ENCODE data around the gene RGS8. TPM values are rescaled to one million over a fixed set of nuclear protein-coding genes. Genes with fewer than 3 reads are reported as not detected.

RGS8 gene
- total RNA-seq, 4 donors from 2014 or later: not detected

DNA sequence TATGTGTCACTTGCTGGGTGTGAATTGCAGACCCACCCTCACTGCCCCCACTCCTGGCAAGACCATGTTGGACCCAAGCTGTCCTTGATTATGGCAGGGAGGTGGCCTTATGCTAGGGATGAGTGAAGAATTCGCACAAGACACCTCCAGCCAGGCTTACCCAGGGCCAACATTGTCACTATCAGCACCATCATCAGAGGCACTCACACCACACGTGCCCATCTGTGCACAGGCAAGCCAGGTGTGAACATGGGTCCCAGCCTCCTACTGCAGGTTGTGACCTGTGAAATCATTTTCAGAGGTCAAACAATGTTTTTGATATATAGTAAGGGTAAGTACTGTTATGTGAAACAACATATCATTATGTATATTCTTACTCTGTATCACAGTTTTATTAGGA lies 20.3 kb upstream of the RGS8 start:
- peaks cover 0 to 10% (median 0%) of the 10 kb centered on the region in 3 donors for H3K4me1 ChIP-seq
- no peak overlapping the region for H3K27ac ChIP-seq
- ATAC-seq: no peak
- TF ChIP-seq, protein P1, sequence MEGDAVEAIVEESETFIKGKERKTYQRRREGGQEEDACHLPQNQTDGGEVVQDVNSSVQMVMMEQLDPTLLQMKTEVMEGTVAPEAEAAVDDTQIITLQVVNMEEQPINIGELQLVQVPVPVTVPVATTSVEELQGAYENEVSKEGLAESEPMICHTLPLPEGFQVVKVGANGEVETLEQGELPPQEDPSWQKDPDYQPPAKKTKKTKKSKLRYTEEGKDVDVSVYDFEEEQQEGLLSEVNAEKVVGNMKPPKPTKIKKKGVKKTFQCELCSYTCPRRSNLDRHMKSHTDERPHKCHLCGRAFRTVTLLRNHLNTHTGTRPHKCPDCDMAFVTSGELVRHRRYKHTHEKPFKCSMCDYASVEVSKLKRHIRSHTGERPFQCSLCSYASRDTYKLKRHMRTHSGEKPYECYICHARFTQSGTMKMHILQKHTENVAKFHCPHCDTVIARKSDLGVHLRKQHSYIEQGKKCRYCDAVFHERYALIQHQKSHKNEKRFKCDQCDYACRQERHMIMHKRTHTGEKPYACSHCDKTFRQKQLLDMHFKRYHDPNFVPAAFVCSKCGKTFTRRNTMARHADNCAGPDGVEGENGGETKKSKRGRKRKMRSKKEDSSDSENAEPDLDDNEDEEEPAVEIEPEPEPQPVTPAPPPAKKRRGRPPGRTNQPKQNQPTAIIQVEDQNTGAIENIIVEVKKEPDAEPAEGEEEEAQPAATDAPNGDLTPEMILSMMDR (IDR thresholded peaks at IDR 0.05): no peak
- TF ChIP-seq EP300 (IDR thresholded peaks at IDR 0.05) (no peak), POLR2AphosphoS5 (IDR thresholded peaks at IDR 0.05) (no peak), POLR2A (IDR thresholded peaks at IDR 0.05) (no peak)
- no peaks in the 10 kb centered on the region for H3K9me3 ChIP-seq
- H3K4me3 ChIP-seq: no peak overlapping the region
- WGBS, 2 donors (ENCODE audit: low coverage in 1 of 2): 100% methylated on average over 1 to 2 of the region's 2 CpGs
- H3K27me3 ChIP-seq: no peaks in the 10 kb centered on the region
- H3K36me3 ChIP-seq: no peaks in the 10 kb centered on the region

DNA sequence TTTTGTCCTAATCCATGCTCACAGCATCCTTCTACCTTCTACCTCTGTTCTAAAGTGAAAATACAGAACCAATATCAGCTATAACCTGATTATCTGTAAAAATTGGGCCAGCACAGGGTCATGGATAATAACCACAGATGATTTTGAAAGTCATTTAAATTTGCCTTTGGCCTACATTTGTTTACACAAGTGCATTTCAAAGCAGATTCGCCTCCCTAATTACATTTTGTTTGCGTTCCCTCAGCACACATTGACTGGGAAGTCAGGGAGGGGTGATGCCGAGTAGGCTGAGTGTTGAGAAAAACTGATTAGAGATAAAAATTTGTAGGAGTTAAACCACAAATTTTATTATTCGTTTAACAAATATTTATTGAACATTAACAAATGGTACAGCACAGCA lies 19.2 kb upstream of the RGS8 start:
- ATAC-seq: no peak
- WGBS, 2 donors (ENCODE audit: low coverage in 1 of 2): 67 to 81% methylated on average over 4 of the region's 4 CpGs
- TF ChIP-seq POLR2A (IDR thresholded peaks at IDR 0.05) (no peak), EP300 (IDR thresholded peaks at IDR 0.05) (no peak), POLR2AphosphoS5 (IDR thresholded peaks at IDR 0.05) (no peak)
- TF ChIP-seq, protein P1 (IDR thresholded peaks at IDR 0.05): no peak

DNA sequence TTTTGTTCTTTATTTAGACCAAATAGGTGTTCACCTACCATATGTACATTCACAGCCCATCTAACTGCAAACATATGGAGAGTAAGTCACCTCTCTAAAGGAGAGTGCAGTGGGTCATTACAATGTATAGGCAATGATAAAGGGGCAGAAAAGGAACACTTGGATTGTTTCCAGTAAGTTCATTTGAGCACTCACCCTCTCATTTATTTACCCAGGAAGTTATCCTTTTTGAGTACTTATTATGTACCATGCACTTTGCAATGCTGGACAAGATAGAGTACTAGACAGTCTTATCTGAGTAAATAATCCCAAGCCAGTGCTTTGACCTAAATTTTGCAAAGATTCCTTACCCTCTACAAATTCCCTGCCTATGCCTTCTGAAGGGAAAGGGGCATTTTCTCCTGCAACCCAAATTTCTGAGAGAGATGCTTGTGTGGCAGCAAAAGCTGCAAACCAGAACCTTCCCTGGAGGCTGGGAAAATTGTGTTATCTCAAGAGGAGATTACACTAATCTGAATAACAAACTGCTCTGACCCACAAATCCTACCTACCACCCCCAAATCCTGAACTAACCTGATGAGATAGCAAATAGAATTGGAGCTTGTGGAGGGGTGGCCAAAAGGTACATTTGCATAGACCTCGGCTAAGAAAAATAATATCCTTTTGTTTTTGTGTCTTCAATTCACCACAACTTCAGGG lies 18.6 kb upstream of the RGS8 start:
- 50 to 60% methylated on average over 1 of the region's 1 CpG for WGBS, 2 donors (ENCODE audit: low coverage in 1 of 2)
- no peak overlapping the region for H3K4me3 ChIP-seq
- no peaks in the 10 kb centered on the region for H3K9me3 ChIP-seq
- H3K4me1 ChIP-seq: peaks cover 0 to 23% (median 0%) of the 10 kb centered on the region in 3 donors
- H3K27ac ChIP-seq: no peak overlapping the region
- H3K36me3 ChIP-seq: no peaks in the 10 kb centered on the region
- no peaks in the 10 kb centered on the region for H3K27me3 ChIP-seq
- no peak for ATAC-seq
- TF ChIP-seq EP300 (IDR thresholded peaks at IDR 0.05) (no peak), POLR2AphosphoS5 (IDR thresholded peaks at IDR 0.05) (no peak), POLR2A (IDR thresholded peaks at IDR 0.05) (no peak)
- TF ChIP-seq, protein P1 (IDR thresholded peaks at IDR 0.05): no peak

More for the DNA sequence above, 19.2 kb upstream of the RGS8 start:
- Histone ChIP-seq H3K27me3 (no peaks in the 10 kb centered on the region), H3K4me3 (no peak overlapping the region), H3K27ac (no peak overlapping the region), H3K4me1 (peaks cover 0 to 20% (median 0%) of the 10 kb centered on the region in 3 donors), H3K9me3 (no peaks in the 10 kb centered on the region), H3K36me3 (no peaks in the 10 kb centered on the region)

DNA sequence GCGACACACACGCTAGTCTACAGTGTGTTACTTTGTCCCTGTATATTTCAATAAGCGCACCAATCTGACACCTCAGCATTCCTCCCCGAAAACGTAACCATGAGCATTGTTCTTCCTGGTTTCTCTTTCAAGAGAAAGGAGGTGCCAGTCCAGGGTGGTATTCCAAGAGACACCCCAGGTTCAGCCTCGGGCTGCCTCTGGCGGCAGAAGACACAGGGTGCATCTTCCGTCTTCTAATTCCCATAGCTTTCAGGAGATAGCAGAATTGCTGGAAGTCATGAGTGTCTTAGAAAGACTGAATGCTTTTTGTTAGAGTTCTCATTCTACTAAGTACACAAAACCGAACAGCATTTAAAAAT lies 15.9 kb upstream of the RGS8 start:
- H3K27me3 ChIP-seq: no peaks in the 10 kb centered on the region
- ATAC-seq: no peak
- TF ChIP-seq, protein P1 (IDR thresholded peaks at IDR 0.05): no peak
- TF ChIP-seq EP300 (IDR thresholded peaks at IDR 0.05) (no peak), POLR2A (IDR thresholded peaks at IDR 0.05) (no peak), POLR2AphosphoS5 (IDR thresholded peaks at IDR 0.05) (no peak)
- 63 to 85% methylated on average over 4 to 8 of the region's 9 CpGs for WGBS, 2 donors (ENCODE audit: low coverage in 1 of 2)
- H3K9me3 ChIP-seq: no peaks in the 10 kb centered on the region
- no peak overlapping the region for H3K27ac ChIP-seq
- H3K4me1 ChIP-seq: peaks cover 0 to 14% (median 0%) of the 10 kb centered on the region in 3 donors
- H3K4me3 ChIP-seq: no peak overlapping the region
- no peaks in the 10 kb centered on the region for H3K36me3 ChIP-seq

Measured in gastroesophageal sphincter (tissue), 4 donors.